GM12873 (cell line): ENCODE measurements around the gene GABRD.

Source experiments
- TF ChIP-seq, protein P1 (sequence below): IDR thresholded peaks from 2 replicates; pipeline ENCODE4 v1.5.1; 2012; ENCODE audit warnings: low read depth, mild to moderate bottlenecking, moderate library complexity, low read length, control low read depth; ENCODE audit not compliant: insufficient read depth; ENCODE audit errors: missing control alignments

GABRD gene

DNA sequence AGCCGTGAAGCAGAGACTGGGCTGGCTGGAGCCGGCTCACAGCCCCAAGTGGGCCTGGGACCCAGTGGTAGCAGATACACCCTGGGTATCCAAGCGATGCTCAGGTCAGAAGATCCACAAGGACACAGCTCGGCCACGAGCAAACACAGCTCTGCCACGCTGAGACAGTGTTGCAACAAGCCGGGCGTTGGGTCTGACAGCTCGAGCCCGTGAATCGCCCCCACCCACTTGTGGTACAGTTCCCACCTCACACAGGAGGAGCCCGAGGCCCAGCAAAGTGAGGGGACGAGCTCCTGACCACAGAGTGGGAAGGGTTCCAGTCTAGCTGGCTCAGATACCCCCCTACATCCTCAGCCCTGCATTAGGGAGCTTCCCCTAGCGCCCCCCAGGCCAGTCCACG lies 22.2 kb downstream of the GABRD start:
- TF ChIP-seq, protein P1, sequence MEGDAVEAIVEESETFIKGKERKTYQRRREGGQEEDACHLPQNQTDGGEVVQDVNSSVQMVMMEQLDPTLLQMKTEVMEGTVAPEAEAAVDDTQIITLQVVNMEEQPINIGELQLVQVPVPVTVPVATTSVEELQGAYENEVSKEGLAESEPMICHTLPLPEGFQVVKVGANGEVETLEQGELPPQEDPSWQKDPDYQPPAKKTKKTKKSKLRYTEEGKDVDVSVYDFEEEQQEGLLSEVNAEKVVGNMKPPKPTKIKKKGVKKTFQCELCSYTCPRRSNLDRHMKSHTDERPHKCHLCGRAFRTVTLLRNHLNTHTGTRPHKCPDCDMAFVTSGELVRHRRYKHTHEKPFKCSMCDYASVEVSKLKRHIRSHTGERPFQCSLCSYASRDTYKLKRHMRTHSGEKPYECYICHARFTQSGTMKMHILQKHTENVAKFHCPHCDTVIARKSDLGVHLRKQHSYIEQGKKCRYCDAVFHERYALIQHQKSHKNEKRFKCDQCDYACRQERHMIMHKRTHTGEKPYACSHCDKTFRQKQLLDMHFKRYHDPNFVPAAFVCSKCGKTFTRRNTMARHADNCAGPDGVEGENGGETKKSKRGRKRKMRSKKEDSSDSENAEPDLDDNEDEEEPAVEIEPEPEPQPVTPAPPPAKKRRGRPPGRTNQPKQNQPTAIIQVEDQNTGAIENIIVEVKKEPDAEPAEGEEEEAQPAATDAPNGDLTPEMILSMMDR = no peak

DNA sequence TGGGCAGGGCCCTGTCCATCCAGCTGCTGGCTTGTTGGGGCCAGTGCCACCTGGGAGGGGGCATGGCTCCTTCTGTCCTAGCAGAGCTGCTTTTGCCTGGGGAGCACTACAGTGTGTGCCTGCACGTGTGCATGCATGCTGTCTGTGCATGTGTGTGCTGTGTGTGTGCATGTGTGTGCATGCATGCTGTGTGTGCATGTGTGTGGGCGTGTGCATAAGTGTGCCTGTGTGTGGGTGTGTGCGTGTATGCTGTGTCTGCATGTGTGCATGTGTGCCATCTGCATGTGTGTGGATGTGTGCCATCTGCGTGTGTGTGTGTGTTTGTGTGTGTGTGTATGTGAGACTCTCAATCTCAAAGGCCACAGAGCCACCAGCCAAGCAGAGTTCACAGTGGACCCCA lies 22.7 kb downstream of the GABRD start:
- TF ChIP-seq, protein P1 = no peak

DNA sequence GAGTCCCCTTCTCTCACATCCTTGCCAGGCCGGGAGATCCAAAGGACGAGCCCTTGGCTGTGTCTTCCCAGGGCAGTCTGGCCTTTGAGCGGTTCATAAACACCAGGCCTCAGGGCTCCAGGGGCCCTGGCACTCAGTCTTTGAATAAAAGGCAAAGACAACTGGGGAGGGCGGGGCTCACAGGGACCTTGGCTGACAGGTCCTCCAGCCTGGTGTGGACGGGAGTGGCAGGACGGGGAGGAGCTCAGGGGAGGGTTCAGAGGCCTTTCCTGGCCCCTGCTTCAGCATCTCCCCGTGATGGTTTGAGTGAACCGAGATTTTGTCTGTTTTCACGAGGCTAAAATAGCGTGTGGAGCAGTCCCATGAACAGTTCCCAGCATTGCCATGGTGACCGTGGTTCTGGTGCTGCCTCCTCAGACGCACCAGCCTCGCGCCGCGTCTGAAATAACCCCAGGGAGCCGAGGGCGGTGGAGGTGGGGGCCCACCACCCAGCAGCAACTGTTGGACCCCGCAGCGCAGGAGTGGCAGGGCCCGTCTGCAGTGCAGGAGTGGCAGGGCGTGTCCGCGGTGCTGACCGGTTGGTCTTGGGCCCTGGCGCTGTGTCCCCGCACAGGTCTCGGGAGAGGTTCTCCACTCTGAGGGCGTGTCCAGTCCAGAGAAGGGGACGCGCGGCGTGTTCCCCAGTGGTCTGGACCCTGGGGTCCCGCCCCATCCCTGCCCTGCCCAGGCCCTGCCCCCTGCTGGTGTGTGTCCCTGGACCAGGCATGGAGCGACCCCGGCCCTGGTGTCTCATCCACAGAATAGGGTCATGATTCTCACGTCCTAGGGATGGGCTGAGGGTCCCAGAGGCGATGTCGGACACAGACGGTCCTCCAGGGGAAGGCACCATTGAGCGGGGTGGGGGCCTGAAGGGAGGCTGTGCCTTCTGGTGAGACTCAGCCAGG lies 24.0 kb downstream of the GABRD start:
- TF ChIP-seq, protein P1 = no peak

DNA sequence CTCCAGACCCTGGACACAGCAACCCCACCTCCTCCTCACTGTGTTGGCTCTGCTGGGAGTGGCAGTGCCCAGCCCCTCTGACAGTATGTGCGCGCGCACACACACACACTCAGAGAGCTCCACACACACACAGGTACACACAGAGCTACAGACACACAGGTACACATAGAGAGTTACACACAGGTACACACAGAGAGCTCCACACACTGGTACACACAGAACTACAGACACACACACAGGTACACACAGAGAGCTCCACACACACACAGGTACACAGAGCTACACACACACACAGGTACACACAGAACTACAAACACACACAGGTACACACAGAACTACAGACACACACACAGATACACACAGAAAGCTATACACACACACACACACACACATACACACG lies 24.7 kb downstream of the GABRD start:
- TF ChIP-seq, protein P1 = no peak

DNA sequence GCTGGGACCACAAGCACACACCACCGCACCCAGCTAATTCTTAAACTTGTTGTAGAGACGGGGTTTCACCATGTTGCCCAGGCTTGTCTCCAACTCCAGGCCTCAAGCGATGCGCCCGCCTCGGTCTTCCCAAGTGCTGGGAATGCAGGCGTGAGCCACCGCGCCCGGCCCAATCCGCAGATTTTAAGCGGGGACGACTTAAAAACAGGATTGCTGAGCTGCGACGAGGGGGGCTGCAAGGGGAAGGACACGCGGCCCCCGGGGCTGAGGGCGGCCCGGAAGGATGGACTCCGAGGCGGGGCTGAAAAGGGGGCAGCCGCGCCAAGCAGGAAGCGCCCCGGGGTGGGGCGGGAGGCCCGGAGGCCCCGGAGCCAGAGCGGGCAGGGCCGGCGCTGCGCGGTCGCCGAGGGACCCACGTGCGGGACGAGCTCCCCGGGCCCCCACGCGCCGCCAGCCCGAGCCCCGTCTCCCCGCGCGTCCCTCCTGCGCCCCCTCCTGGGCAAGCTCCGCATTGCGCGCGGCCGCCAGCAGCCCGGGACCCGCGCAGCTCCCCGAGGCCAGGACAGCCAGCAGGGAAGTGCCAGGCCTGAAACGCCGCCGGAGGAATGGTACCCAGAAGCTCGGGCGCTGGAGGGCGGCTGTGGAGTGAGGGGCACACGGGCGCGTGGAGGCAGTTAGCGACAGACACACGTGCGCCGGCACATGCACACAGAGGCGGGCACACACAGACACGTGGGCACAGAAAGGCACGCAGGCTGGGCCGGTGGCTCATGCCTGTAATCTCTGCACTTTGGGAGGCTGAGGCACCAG lies 25.6 kb downstream of the GABRD start:
- TF ChIP-seq, protein P1 = peak; percentile 66

DNA sequence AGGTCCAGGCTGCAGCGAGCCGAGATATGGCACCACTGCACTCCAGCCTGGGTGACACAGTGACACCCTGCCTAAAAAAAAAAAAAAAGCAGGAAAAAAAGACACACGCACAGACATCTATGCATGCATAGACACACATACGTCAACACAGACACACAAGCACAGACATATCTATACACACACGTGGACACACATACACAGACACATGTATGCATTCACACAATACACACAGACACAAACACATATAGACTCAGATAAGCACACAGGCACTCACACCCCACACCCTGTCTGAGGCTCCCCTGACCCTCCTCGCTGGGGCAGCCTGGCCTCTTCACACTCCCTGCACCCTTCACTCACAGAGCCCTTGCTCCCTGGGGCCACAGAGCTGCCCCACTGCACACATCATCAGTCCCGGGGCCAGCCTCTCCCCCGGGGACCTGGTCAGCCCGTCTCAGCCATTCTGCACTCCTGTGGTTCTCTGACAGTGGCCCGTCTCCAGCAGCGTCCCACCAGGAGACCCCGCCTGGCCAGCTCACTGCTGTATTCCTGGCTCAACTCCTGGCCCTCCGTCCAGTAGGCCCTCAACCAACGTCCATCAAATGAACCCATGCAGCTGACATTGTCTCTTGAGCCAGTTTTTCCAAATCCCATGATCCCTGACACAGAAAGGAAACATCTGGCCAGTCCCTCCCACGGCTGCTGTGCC lies 26.5 kb downstream of the GABRD start:
- TF ChIP-seq, protein P1 = no peak
